Smooth muscle cell (in vitro differentiated cells): ENCODE data around the gene ANO5. TPM values are rescaled to one million over a fixed set of nuclear protein-coding genes. Genes with fewer than 3 reads are reported as not detected.

Experiments
- DNase-seq: peaks from one replicate; lab custom pipeline; 2025; ENCODE audit not compliant: unreplicated experiment; lab: John Stamatoyannopoulos, UW
- H2AFZ ChIP-seq: fragments of 200-600 bp; sonication (generic); 2 replicates; pipeline ENCODE4 v1.6.0; 2016; ENCODE audit warnings: antibody characterized with exemption, low read depth, mild to moderate bottlenecking
- H3F3A ChIP-seq: fragments of 200-600 bp; sonication (generic); 2 replicates; pipeline ENCODE4 v1.6.0; 2017; ENCODE audit warnings: antibody characterized with exemption, low read depth
- H3K27ac ChIP-seq: fragments of 200-600 bp; sonication (generic); 2 replicates; pipeline ENCODE4 v1.5.1; 2016; ENCODE audit warnings: low read depth, mild to moderate bottlenecking
- H3K27me3 ChIP-seq: fragments of 200-600 bp; sonication (generic); 2 replicates; pipeline ENCODE4 v1.6.1; 2016; ENCODE audit warnings: low read depth, mild to moderate bottlenecking
- H3K36me3 ChIP-seq: fragments of 200-600 bp; sonication (generic); 2 replicates; pipeline ENCODE4 v1.5.1; 2016; ENCODE audit warnings: low read depth
- H3K4me1 ChIP-seq: fragments of 200-600 bp; sonication (generic); 2 replicates; pipeline ENCODE4 v1.5.1; 2016; ENCODE audit warnings: low read depth
- H3K4me2 ChIP-seq: fragments of 200-600 bp; sonication (generic); 2 replicates; pipeline ENCODE4 v1.6.0; 2016; ENCODE audit warnings: mild to moderate bottlenecking
- H3K4me3 ChIP-seq: fragments of 200-600 bp; sonication (generic); 2 replicates; pipeline ENCODE4 v1.5.1; 2016; ENCODE audit warnings: mild to moderate bottlenecking
- H3K79me2 ChIP-seq: fragments of 200-600 bp; sonication (generic); 2 replicates; pipeline ENCODE4 v1.6.0; 2016; ENCODE audit warnings: low read depth, mild to moderate bottlenecking
- H3K9ac ChIP-seq: fragments of 200-600 bp; sonication (generic); 2 replicates; pipeline ENCODE4 v1.6.0; 2016; ENCODE audit warnings: low read depth
- H3K9me3 ChIP-seq: fragments of 200-600 bp; sonication (generic); replicated peaks from 2 replicates; pipeline ENCODE4 v1.5.1; 2016; ENCODE audit warnings: low read depth
- H4K20me1 ChIP-seq: fragments of 200-600 bp; sonication (generic); 2 replicates; pipeline ENCODE4 v1.6.0; 2016; ENCODE audit warnings: low read depth
- CTCF ChIP-seq: fragments of 200-600 bp; sonication (generic); IDR thresholded peaks from 2 replicates; pipeline ENCODE4 v1.5.1; 2017; ENCODE audit warnings: borderline replicate concordance, mild to moderate bottlenecking, antibody characterized with exemption; ENCODE audit not compliant: insufficient read depth, poor library complexity, severe bottlenecking
- WGBS: methylation state at CpG from one replicate; pipeline ENCODE4 v1.1.7; 2016; ENCODE audit warnings: low lambda C conversion rate; 5-methylcytosine and 5-hydroxymethylcytosine counted together
- polyA plus RNA-seq: library from polyadenylated mRNA; unstranded; fragments of >200 nt; fragmentation: Nextera tagmentation; extraction: Ambion mirVana; gene quantifications from 2 replicates; pipeline ENCODE4 v1.2.1, GENCODE V29; 2016
- total RNA-seq: library from RNA; depleted of rRNA; stranded (reverse); fragments of >200 nt; gene quantifications from 2 replicates; pipeline ENCODE4 v1.2.3, GENCODE V29; 2014

The ANO5 gene
- total and polyA plus RNA-seq, 2 experiments from 2014 or later, result 0.18 TPM; not detected in 1

- Histone ChIP-seq H3K9ac (no peak overlapping the region), H3K9me3 (no peaks in the 10 kb centered on the region), H3K4me3 (no peak overlapping the region), H4K20me1 (no peaks in the 10 kb centered on the region), H2AFZ (no peak overlapping the region), H3K79me2 (no peaks in the 10 kb centered on the region), H3K4me2 (no peak overlapping the region), H3K27ac (no peak overlapping the region), H3K4me1 (peaks cover 7% of the 10 kb centered on the region), H3F3A (no peaks in the 10 kb centered on the region), H3K36me3 (no peaks in the 10 kb centered on the region), H3K27me3 (peaks cover 22% of the 10 kb centered on the region)
- no peak for DNase-seq
- whole genome bisulfite sequencing, result 91% methylated on average over 4 of the region's 4 CpGs
- TF ChIP-seq CTCF, result no peak
These were observed 4.5 kb downstream of the ANO5 start for GRCh38 chr11:22197139-22198005.

- Histone ChIP-seq H3K4me3 (no peak overlapping the region), H3K9ac (no peak overlapping the region), H3K36me3 (no peaks in the 10 kb centered on the region), H3K27ac (no peak overlapping the region), H2AFZ (no peak overlapping the region), H3K79me2 (no peaks in the 10 kb centered on the region), H3K9me3 (no peaks in the 10 kb centered on the region), H4K20me1 (no peaks in the 10 kb centered on the region), H3K27me3 (peaks cover 10% of the 10 kb centered on the region), H3K4me1 (peaks cover 3% of the 10 kb centered on the region), H3K4me2 (no peak overlapping the region), H3F3A (no peaks in the 10 kb centered on the region)
- no peak for DNase-seq
- no peak for TF ChIP-seq CTCF
These were observed 6.4 kb downstream of the ANO5 start for GRCh38 chr11:22199243-22199642.

GRCh38 chr11:22203281-22203680, 10.4 kb downstream of the ANO5 start:
- Histone ChIP-seq H3K79me2 (no peaks in the 10 kb centered on the region), H3K27ac (no peak overlapping the region), H3K4me1 (no peaks in the 10 kb centered on the region), H2AFZ (no peak overlapping the region), H4K20me1 (no peaks in the 10 kb centered on the region), H3K4me2 (no peak overlapping the region), H3K27me3 (no peaks in the 10 kb centered on the region), H3K36me3 (no peaks in the 10 kb centered on the region), H3K4me3 (no peak overlapping the region), H3F3A (no peaks in the 10 kb centered on the region), H3K9ac (no peak overlapping the region), H3K9me3 (no peaks in the 10 kb centered on the region)
- WGBS, result 89% methylated on average over 4 of the region's 4 CpGs
- no peak for DNase-seq
- TF ChIP-seq CTCF, result no peak

- no peak for TF ChIP-seq CTCF
- H3K4me2 ChIP-seq, result no peak overlapping the region
- H2AFZ ChIP-seq, result no peak overlapping the region
- H3K9me3 ChIP-seq, result no peaks in the 10 kb centered on the region
- H3K79me2 ChIP-seq, result no peaks in the 10 kb centered on the region
- H3K36me3 ChIP-seq, result no peaks in the 10 kb centered on the region
- H3K9ac ChIP-seq, result no peak overlapping the region
- H3K4me1 ChIP-seq, result no peaks in the 10 kb centered on the region
- no peaks in the 10 kb centered on the region for H3F3A ChIP-seq
- no peaks in the 10 kb centered on the region for H4K20me1 ChIP-seq
- DNase-seq, result no peak
- no peak overlapping the region for H3K27ac ChIP-seq
- H3K27me3 ChIP-seq, result no peaks in the 10 kb centered on the region
- no peak overlapping the region for H3K4me3 ChIP-seq
These were observed 14.3 kb downstream of the ANO5 start for GRCh38 chr11:22207162-22207561.
